Measurements from ENCODE around the gene SLC24A2.

GRCh38 chr9:19828576-19829109 is 39.8 kb upstream of the SLC24A2 start:
- TF ChIP-seq RELA (IDR thresholded peaks at IDR 0.05; ENCODE audit: borderline replicate concordance, partially characterized antibody) = no peak
- no peak for TF ChIP-seq CHD4 (IDR thresholded peaks at IDR 0.05)
- TF ChIP-seq USF2 (IDR thresholded peaks at IDR 0.05; ENCODE audit: borderline replicate concordance, low read depth, low read length) = no peak
- no peak for TF ChIP-seq CTCF (IDR thresholded peaks at IDR 0.05 in 2 of 3, conservative IDR thresholded peaks at IDR 0.05 in 1 of 3; ENCODE audit: control insufficient read depth in 2 of 3, extremely low read depth in 1 of 3, insufficient read depth in 1 of 3, low read depth in 3 of 3, low read length in 3 of 3)
- no peak for TF ChIP-seq PBX3 (IDR thresholded peaks at IDR 0.05; ENCODE audit: insufficient replicate concordance, low read depth, low read length)
